MM.1S (cell line): ENCODE results near the gene TARBP1.
"Not testable (repeated sequence)": the region's sequence is repeated elsewhere in the genome, so short reads cannot be mapped to it uniquely, and the experiment has no call there.

Experiments
- DNase-seq: peaks from one replicate; pipeline ENCODE4 v3.0.0-alpha.2; 2015
- H2AFZ ChIP-seq: fragments of 300-600 bp; sonication (generic); 2 replicates; pipeline ENCODE4 v1.6.0; 2016; ENCODE audit warnings: antibody characterized with exemption, low read length
- H3F3A ChIP-seq: fragments of 300-600 bp; sonication (generic); 2 replicates; pipeline ENCODE4 v1.6.1; 2016; ENCODE audit warnings: mild to moderate bottlenecking, antibody characterized with exemption, low read length, moderate library complexity, mixed read lengths; ENCODE audit not compliant: insufficient read depth
- H3K27ac ChIP-seq: fragments of 300-600 bp; sonication (generic); 2 replicates; pipeline ENCODE4 v1.5.1; 2016; ENCODE audit warnings: mild to moderate bottlenecking, low read length
- H3K27me3 ChIP-seq: fragments of 300-600 bp; sonication (generic); replicated peaks from 2 replicates; pipeline ENCODE4 v1.6.0; 2016; ENCODE audit warnings: low read length; ENCODE audit not compliant: insufficient read depth
- H3K36me3 ChIP-seq: fragments of 300-600 bp; sonication (generic); replicated peaks from 2 replicates; pipeline ENCODE4 v1.6.1; 2016; ENCODE audit warnings: mild to moderate bottlenecking, low read length, mixed read lengths; ENCODE audit not compliant: insufficient read depth
- H3K4me1 ChIP-seq: fragments of 300-600 bp; sonication (generic); 2 replicates; pipeline ENCODE4 v1.6.1; 2016; ENCODE audit warnings: low read length, mixed read lengths
- H3K4me2 ChIP-seq: fragments of 300-600 bp; sonication (generic); 2 replicates; pipeline ENCODE4 v1.6.0; 2016; ENCODE audit warnings: low read depth, low read length
- H3K4me3 ChIP-seq: fragments of 300-600 bp; sonication (generic); 2 replicates; pipeline ENCODE4 v1.5.1; 2016; ENCODE audit warnings: low read length, mixed read lengths
- H3K79me2 ChIP-seq: fragments of 300-600 bp; sonication (generic); 2 replicates; pipeline ENCODE4 v1.6.1; 2016; ENCODE audit warnings: mixed run types, low read length, mixed read lengths
- H3K9ac ChIP-seq: fragments of 300-600 bp; sonication (generic); 2 replicates; pipeline ENCODE4 v1.6.1; 2016; ENCODE audit warnings: low read length, mixed read lengths
- H3K9me2 ChIP-seq: fragments of 300-600 bp; sonication (generic); replicated peaks from 2 replicates; pipeline ENCODE4 v1.6.1; 2016; ENCODE audit warnings: mild to moderate bottlenecking, low read length, mixed read lengths; ENCODE audit not compliant: insufficient read depth
- H3K9me3 ChIP-seq: fragments of 300-600 bp; sonication (generic); replicated peaks from 2 replicates; pipeline ENCODE4 v1.6.1; 2016; ENCODE audit warnings: mild to moderate bottlenecking, low read length, mixed read lengths; ENCODE audit not compliant: insufficient read depth
- H4K20me1 ChIP-seq: fragments of 300-600 bp; sonication (generic); 2 replicates; pipeline ENCODE4 v1.6.1; 2016; ENCODE audit warnings: mild to moderate bottlenecking, low read length, moderate library complexity, mixed read lengths; ENCODE audit not compliant: insufficient read depth
- CTCF ChIP-seq: fragments of 300-600 bp; sonication (generic); IDR thresholded peaks from 2 replicates; pipeline ENCODE4 v1.5.1; 2016; ENCODE audit warnings: antibody characterized with exemption, low read length, mixed read lengths
- EZH2 ChIP-seq: fragments of 300-600 bp; sonication (generic); optimal IDR thresholded peaks from 2 replicates; pipeline ENCODE3; 2017; ENCODE audit warnings: low read depth, mild to moderate bottlenecking, antibody characterized with exemption, low read length, mixed read lengths
- EZH2phosphoT487 ChIP-seq: fragments of 300-600 bp; sonication (generic); IDR thresholded peaks from 2 replicates; pipeline ENCODE4 v1.6.1; 2018; ENCODE audit warnings: antibody characterized with exemption, low read length

TARBP1 gene

GRCh38 chr1:234386122-234386521 lies 92.9 kb downstream of the TARBP1 start:
- H3K9ac ChIP-seq, result no peak overlapping the region
- TF ChIP-seq EZH2phosphoT487 (no peak), EZH2 (no peak), CTCF (no peak)

GRCh38 chr1:234381699-234382555 lies 97.1 kb downstream of the TARBP1 start:
- Histone ChIP-seq H3F3A (no peaks in the 10 kb centered on the region), H3K4me3 (no peak overlapping the region), H3K27me3 (no peaks in the 10 kb centered on the region), H3K9me2 (no peaks in the 10 kb centered on the region), H3K4me2 (no peak overlapping the region), H3K27ac (no peak overlapping the region), H3K4me1 (no peaks in the 10 kb centered on the region), H3K36me3 (0 out of 2 replicates have a peak, but pooled peaks cover 6% of the 10 kb centered on the region), H3K9me3 (no peaks in the 10 kb centered on the region), H2AFZ (no peak overlapping the region), H4K20me1 (no peaks in the 10 kb centered on the region), H3K9ac (no peak overlapping the region), H3K79me2 (peaks cover 46% of the 10 kb centered on the region)
- no peak for TF ChIP-seq CTCF
- TF ChIP-seq EZH2, result no peak
- no peak for TF ChIP-seq EZH2phosphoT487
- DNase-seq, result no peak

More at GRCh38 chr1:234386122-234386521, 92.9 kb downstream of the TARBP1 start:
- no peaks in the 10 kb centered on the region for H3K9me2 ChIP-seq
- no peak overlapping the region for H3K4me2 ChIP-seq
- H2AFZ ChIP-seq, result no peak overlapping the region
- no peaks in the 10 kb centered on the region for H3F3A ChIP-seq
- H4K20me1 ChIP-seq, result no peaks in the 10 kb centered on the region
- H3K36me3 ChIP-seq, result 0 out of 2 replicates have a peak, but pooled peaks cover 5% of the 10 kb centered on the region
- no peaks in the 10 kb centered on the region for H3K27me3 ChIP-seq
- H3K9me3 ChIP-seq, result no peaks in the 10 kb centered on the region
- no peak overlapping the region for H3K27ac ChIP-seq
- H3K4me3 ChIP-seq, result no peak overlapping the region
- no peak for DNase-seq
- no peaks in the 10 kb centered on the region for H3K4me1 ChIP-seq
- peaks cover 14% of the 10 kb centered on the region for H3K79me2 ChIP-seq

GRCh38 chr1:234379591-234380109 lies 99.3 kb downstream of the TARBP1 start:
- H3K27me3 ChIP-seq, H3K4me3 ChIP-seq, H3K9me3 ChIP-seq, H3K4me2 ChIP-seq, H3K9me2 ChIP-seq, H4K20me1 ChIP-seq, H2AFZ ChIP-seq, H3K4me1 ChIP-seq, H3K27ac ChIP-seq, DNase-seq, H3F3A ChIP-seq, H3K9ac ChIP-seq: not testable (repeated sequence)
- peaks cover 66% of the 10 kb centered on the region for H3K79me2 ChIP-seq
- H3K36me3 ChIP-seq, result peaks cover 11% of the 10 kb centered on the region; the same call in 1 of the 2 replicates

- no peaks in the 10 kb centered on the region for H3K9me2 ChIP-seq
- H2AFZ ChIP-seq, result no peak overlapping the region
- no peaks in the 10 kb centered on the region for H3K27me3 ChIP-seq
- H3K9ac ChIP-seq, result no peak overlapping the region
- DNase-seq, result no peak
- H3K36me3 ChIP-seq, result peaks cover 5% of the 10 kb centered on the region; the same call in 1 of the 2 replicates
- H3K79me2 ChIP-seq, result peaks cover 68% of the 10 kb centered on the region
- TF ChIP-seq EZH2phosphoT487 (no peak), EZH2 (no peak), CTCF (no peak)
- no peaks in the 10 kb centered on the region for H3K9me3 ChIP-seq
- H3K4me1 ChIP-seq, result peaks cover 12% of the 10 kb centered on the region
- H3K4me3 ChIP-seq, result no peak overlapping the region
- peaks cover 18% of the 10 kb centered on the region for H3F3A ChIP-seq
- H3K27ac ChIP-seq, result no peak overlapping the region
- H3K4me2 ChIP-seq, result no peak overlapping the region
- H4K20me1 ChIP-seq, result no peaks in the 10 kb centered on the region
Observed at GRCh38 chr1:234375672-234376071, 103.3 kb downstream of the TARBP1 start.
